ENCODE data around the gene CD164L2.
A peak's percentile ranks its signal among the peaks of the same experiment; 100 is the strongest.
"Not testable (repeated sequence)": the region's sequence is repeated elsewhere in the genome, so short reads cannot be mapped to it uniquely, and the experiment has no call there.

Gene CD164L2

DNA sequence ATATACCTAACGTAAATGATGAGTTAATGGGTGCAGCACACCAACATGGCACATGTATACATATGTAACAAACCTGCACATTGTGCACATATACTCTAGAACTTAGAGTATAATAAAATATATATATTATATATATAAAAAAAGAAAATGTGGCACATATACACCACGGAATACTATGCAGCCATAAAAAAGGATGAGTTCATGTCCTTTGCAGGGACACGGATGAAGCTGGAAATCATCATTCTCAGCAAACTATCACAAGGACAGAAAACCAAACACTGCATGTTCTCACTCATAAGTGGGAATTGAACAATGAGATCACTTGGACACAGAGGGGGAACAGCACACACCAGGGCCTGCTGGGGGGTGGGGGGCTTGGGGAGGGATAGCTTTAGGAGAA lies 1.7 kb upstream of the CD164L2 start:
- not testable (repeated sequence) for DNase-seq (ENCODE audit: low spot score)

DNA sequence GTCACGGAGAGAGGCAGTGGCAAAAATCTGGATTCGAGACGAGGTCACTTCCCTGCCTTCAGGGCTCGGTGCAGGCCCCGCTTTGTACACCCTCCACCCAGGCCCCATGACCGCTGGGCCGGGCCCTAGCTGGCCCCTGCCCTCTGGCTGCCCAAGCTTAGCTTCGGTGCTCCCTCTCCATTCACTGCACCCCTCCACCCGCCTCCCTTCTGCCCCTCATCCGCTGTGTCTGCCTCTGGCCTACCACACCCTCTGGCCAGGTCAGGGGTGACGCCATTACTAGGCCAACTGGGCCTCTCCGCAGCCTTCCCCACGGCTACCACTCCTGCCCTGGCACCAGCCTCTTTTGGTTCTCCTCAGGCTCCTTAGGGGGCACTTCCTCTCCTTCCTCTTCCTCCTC lies 528 bp upstream of the CD164L2 start:
- no peak for DNase-seq (ENCODE audit: low spot score)

DNA sequence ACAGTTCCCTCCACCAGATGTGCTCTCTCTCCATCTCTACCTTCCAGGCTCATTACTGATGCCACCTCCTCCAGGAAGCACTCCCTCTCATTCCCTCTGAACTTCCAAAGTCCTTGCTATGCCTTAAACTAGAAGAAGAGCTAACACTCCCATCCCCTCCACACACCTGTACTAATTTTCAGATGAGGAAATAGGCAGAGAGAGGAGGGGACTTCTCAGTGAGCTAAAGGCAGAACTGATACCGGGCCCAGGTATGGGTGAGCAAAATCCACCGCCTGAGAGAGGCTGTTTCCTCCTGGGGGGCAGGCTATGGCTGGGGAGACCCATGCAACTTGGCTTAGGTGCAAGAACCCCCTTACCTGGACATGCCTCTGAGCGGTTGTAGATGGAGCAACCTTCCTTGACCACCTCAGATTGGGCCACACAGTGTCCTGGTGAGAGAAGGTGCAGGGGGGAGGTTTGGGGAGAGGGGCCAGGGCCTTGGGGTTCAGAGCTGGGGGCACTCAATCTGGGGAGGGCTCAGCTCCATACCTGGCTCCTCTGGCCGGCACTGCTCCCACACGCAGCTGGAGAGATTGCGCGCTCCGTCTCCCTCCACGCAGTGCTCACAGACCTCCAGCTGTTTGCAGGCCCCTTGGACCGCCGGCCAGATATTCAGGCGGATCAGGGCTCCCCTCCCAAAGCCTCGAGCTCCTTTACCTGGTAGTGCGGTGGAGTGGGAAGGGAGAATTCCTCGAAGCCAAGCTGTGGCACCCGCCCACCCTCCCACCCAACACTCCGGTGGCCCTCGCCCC lies 967 bp downstream of the CD164L2 start:
- DNase-seq (ENCODE audit: low spot score), result no peak

DNA sequence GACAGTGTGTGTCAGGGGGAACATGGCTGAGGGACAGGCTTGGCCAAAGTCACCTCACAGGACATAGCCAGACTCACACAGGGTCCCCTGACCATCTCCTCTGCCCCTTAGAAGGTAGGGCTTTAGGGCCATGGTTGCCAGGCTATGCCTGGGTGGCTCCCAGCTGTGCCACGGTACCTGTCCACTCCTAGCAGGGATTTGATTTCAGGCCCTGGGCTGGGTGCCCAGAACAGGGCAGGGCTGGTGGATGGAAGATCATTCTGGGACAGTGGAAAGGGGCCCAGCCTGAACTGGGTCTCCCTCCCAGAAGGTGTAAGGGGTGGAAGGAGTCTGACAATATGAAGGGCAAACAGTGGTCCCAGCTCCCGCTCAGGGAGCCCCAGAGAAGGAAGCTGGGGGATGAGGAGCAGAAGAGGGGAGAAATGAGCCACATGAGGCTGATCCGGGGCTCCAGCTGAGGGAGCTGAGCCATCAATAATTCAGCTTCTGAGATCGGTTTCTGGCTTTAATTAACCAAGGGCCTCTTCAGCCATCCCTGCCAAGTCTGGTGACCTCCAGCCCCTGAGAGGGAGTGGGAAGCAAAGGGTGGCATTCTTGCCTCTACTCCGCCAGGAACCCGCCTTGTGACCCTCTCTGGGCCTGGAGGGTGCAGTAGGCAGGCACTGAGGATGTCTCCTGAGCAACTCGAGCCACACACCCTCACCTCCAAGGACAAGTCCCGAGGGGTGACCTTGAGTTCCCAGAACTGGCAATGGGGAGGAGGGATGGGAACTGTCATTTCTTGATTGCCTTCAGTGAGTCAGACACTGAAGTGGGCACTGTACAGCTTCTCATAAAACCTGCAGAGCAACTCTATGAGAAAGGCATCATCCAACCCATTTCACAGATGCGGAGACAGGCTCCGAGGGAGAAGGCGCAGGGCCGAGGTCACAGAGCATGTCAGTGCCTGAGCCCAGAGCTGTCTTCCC lies 2.1 kb downstream of the CD164L2 start:
- DNase-seq (ENCODE audit: low spot score), result no peak

DNA sequence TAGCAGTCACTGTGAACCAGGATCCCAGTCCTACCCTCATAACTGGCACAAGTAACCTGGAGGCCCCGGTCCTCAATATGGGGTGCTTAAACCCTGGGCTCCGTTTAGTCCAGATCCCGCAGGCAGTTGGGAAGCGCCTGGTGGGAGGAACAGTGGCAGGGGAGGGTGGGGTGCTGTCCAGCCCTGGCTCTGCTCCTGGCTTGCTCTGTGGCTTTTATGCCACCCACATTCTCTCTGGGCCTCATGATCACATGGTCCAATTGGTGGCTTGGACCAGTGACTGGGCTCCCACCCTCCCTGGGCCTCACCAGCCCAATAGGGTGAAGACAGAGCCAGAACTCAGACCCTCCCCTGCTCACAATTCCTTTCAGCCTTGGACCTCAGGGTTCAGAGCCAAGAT lies 2.9 kb downstream of the CD164L2 start:
- DNase-seq (ENCODE audit: low spot score), result no peak

DNA sequence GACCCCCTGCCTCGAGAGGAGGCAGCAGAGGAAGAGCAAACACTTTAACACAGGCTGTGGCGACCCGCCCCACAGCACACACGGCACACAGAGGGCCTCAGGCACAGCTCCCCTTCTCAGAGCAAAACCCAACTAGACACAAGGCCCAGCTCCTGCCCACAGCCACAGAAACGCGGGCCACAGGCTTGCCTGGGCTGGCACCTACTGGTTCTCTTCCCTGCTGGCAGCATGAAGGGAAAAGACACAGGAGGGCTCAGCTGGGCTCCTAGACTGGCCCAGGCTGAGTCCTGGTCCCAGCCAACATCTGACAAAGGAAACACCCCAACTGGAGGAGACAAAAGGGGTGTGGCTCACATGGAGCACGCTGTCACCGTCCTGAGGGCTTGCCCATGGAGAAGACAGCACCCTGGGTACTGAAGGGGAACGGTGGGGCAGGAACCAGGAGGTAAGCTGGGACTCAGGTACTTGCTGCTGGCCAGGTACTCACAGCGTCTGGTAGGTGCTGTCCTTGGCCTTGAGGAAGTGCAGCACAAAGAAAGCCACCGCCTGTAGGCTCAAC lies 3.5 kb downstream of the CD164L2 start:
- DNase-seq (ENCODE audit: low spot score), result no peak

DNA sequence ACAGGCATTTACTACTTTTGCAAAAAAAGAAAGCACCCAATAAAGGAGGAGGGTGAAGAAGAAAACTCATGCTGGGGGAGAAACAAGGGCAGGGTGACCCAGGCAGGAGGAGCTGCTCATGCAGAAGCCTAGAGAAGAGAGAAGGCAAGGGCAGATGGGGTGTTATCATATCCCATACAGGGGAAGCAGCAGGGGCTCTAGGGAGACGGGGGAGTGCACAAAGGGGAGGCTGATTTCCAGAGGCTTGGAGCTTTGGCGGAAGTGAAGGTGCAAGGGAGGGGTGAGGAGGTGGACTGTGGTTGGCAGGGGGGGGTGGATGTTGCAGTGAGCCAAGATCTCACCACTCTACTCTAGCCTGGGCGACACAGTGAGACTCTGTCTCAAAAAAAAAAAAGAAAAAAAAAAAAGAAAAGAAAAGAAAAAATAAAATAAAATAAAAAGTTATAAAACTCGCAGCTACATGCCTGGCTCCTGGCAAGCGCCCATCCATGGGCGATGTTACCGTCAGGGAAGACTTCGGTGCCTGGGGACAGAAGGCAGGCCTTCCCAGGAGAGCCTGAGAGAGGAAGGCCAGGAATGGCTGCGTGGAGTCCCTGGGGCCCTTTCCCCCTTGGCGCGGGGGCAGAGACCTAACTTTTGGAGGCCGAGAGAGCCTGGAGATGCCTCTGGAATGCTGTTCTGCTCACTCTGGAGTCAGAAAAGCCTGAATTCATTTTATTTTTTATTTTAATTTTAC lies 5.2 kb downstream of the CD164L2 start:
- DNase-seq (ENCODE audit: low spot score), result no peak

DNA sequence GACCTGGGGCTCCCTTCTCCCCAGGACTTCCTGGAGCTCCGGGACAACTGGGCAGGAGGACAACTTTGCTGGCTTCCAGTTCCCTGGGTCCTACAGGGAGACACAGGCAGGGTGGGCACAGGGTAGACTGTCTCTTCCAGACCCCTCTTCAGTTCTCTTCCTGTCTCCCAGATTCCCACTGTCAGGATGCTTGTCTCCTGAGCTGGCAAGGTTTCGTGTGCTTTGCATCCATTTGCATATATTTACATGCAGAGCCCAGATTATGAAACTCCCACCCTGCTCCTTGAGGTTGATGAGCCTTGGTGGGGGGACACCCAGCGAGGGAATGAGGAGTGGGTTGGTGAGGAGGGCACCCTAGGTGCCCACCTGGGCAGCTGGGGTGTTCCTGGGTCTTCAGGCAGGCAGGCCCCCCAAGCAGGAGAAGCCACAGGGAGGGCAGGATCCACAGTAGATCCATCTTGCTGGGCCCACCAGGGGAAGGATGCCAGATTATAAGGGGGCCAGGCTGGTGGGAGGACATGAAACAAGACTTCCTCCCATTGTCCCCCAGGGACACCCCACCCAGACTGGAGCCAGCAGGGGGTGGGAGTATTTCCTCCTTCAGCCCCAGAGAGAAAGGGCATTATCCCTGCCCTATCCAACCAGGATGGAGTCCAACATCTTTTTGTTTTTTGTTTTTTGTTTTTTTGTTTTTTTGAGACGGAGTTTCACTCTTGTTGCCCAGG lies 8.6 kb downstream of the CD164L2 start, which contains the start of gene FCN3:
TSS of gene FCN3 (minus strand) at position 463 of the 725 bp plus-strand sequence. CDS start at position 457, 6 bp downstream.
- no peak for DNase-seq (ENCODE audit: low spot score)

DNA sequence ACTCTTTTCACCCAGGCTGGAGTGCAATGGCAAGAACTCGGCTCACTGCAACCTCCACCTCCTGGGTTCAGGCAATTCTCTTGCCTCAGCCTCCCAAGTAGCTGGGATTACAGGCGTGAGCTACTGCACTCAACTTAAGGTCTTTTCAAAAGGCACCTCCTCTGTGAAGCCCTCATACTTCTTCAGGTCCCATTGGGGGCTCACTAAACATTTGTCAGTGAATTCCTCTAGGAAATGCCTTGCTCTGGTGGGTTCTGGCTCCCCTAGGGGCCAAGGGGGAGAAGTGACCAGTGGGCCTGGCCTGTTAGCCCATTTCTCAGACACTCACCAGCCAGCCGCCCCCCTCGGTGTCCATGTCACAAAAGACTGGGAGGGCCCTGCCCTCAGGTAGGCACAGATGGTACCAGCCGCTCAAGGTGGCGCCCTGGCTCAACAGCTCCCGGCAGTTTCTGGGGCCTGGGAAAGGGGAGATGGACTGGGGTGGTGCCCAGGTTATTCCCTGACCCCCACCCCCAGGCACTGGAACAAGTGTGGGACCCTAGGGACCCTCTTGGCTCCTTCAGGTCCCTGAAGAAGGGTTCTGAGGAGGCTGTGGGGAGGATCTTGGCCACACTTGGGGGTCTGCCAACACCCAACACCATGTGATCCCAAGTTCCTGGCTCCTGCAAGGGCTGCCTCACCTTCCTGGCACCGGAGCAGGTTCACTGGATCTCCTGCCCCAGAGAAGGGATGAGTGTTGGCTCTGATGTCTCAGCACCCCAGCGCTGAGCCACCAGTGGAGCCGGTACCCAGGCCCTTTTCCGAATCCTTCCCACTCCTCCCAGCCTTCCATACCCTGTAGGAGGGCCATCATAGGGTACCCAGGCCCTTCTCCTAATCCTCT lies 10.1 kb downstream of the CD164L2 start:
- DNase-seq (ENCODE audit: low spot score), result no peak

DNA sequence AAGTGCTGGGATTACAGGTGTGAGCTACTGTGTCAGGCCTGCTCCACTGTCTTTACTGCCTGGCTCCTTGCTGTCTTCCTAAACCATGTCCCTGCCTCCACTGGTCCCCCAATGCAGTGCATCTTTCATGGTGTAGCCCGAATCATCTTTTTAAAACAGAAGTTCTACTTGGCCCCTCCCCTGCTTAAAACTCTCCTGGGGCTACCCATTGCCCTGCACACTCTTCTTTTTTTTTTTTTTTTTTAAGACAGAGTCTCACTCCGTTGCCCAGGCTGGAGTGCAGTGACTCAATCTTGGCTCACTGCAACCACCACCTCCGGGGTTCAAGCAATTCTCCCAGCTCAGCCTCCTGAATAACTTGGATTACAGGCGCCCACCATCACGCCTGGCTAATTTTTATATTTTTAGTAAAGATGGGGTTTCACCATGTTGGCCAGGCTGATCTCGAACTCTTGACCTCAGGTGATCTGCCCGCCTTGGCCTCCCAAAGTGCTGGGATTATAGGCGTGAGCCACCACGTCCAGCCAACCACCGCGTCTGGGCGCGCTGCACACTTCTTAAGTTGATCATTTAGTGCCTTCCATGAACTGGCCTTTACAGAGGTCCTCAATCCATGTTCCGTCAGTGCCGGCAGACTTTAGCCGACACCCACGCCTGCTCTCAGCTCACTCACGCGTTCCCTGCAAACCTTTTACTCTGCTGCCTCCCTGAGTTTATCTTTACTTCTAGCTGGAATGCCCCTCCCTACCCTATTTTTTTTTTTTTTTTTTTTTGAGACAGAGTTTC lies 10.9 kb downstream of the CD164L2 start:
- no peak for DNase-seq (ENCODE audit: low spot score)

DNA sequence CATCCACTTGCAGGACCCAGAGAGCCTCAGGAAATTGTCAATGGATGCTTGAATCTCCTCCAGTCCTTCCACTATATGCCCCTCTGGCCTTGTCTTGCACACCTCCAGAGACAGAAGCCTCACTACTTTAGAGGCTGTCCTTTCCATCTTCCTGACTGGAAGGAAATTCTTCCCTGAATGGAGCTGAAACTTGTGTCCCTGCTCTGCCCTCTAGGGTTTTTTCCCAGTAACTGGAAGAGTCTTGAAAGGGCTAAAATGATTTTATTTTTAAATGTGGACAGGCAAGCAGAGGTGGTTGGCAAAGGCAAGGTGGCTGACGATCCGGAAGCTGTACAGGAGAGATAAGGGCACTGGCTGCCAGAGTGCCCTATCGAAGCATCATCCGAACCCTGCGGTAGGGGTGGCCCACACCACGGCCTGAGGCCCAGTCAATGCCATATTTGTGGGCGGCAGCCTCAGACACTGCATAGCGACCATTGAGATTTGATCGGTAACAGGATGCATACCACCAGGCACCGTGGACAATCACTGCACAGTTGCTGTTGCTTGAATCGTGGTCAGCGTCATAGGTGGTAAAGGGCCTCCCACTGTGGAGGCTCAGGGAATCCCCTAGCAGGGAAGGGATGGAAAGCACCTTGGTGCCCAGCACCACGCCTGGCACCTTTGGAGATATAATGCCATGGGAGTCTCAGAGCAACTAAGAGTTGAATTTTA lies 14.1 kb downstream of the CD164L2 start:
- DNase-seq (ENCODE audit: low spot score), result no peak

DNA sequence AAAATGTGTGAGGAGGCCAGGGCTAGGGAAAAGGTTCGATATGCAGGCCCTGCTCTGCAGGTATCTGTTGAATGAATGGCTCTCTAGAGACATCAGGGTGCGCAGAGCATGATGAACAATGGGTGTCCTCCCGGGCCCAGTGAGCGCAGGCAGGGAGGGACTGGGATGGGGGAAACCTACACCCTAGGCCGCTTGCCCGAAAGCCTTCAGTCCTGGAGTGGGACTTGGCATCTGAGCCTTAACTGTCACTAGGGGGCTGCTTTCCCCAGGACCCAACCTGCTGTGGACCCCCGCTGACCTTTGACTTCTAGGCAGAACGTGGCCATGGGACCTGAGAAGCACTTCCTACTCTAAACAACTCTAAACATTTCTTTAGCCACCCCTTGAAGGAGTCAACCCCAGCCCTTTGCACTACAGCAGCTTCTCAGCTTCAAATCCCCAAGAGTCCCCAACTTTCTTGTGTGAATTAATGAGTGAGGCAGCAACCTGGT lies 15.9 kb downstream of the CD164L2 start:
- no peak for DNase-seq (ENCODE audit: low spot score)

DNA sequence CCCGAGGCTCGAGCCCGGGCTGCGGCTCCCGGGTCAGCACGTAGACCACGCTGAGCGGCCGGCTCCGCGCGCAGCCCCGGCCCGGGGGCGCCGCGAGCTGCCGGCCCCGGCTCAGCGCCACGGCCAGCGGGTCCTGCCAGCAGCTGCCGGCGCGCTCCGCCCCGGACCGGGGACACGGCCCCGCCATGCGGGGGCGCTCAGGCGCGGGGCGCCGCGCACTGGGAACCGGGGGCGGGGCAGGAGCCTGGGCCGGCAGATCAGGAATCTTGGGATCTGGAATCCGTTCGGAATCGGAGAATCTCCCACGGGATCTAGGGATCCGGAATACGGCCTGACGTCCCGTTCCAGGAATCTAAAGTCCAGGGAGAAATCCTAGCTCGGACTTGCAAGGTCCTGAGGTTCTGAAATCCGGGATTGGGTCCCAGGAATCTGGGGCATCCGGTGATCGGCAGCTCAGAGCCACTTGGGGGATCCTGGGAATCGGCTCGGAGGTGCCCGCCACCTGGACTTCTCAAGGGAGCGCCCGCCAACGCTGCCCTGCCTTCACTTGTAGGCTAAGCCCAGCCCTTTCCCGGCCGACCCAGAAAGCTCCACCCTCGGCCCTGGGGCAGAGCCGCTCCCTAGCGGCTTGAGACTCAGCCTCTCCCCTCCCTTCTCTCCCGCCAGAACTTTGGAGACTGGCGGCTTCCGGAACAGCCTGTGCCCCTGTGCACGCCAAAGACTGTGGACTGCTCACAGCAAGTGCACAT lies 16.5 kb downstream of the CD164L2 start, which contains the start of gene MAP3K6:
TSS of gene MAP3K6 (minus strand) at position 551 of the 749 bp plus-strand sequence. CDS start at position 187, 364 bp downstream.
- DNase-seq (ENCODE audit: low spot score), result peak; percentile 69

DNA sequence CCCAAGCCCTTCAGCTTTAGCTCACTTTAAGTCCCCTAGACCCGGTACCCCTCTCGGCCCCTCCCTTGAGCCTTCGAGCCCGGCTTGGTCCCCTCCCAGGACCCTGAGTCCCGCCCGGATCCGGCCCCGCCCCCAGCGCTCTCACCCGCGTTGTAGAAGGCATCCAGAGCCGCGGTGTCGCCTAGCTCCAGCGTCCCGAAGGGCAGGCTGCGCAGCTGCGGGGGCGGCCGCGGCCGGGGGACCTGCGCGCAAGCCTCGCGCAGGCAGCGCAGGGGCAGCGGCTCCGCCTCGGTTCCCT lies 17.1 kb downstream of the CD164L2 start:
- peak; percentile 74 for DNase-seq (ENCODE audit: low spot score)

DNA sequence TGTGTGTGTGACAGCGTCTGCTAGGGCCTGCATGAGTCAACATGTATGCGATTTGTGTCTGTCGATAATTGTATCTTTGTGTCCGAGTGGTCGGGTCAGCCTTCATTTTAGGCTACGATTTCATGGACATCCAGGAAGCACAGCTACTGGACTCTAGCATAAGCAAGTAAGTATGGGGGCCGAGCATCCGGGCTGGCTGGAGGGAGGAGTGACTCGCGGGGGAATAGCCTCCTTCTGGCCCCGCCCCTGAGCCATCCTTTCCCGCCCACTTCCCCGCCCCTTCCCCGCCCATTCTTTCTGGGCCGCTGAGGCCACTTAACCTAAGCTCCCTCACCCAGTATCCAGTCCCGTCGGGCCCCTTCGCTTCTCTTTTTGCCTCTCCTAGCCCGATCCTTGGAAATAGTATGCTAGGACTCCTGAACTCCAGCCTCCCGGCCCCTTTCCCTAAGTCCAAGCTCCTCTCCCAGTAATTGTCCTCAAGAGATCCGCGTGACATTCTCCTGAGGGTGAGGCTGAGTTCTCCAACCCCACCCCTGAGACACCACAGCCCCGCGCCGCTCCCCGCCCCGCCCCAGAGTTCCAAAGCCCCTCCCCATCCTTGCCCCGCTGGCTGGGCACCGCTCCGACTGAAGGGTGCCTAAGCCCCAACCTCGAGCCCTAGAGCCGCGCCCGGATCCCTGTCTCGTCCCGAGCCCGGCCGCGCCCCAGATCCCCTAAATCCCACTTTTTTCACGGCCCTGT lies 17.6 kb downstream of the CD164L2 start:
- peak; percentile 93 for DNase-seq (ENCODE audit: low spot score)

DNA sequence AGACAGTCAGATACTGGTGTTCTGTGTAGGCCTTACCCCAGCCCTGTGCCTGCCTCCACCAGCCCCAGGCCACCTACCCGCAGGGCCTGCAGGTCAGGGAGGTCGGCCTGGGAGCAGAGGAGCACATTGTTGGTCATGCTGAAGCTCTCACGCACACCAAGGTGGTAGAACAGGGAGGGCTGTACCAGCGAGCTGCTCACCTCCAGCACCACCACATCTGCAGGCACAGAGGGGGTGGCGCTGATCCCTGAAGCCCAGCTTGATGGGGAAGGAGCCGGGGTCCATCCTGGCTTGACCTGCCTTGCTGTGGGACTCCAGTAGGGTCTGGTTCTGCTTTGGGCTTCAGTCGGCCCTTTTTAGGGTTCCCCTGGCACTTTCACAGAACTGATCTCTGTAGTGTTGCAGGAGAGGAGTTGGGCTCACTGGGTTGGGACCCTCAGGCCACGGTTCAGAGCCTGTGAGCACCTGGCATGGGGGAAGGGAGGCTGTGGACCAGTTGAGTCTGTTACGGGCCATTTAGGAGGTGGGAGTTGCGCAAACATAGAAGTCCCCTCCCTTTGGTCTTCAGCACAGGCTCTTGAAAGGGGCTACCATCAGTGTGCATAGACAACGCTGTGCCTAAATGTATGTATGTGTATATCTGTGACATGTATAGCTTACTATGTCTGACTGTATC lies 18.3 kb downstream of the CD164L2 start:
- DNase-seq (ENCODE audit: low spot score), result no peak

All from germinal center (tissue), 1 donor.